GM12878 (cell line): Measurements from ENCODE around the gene FAM81A. TPM values are rescaled to one million over a fixed set of nuclear protein-coding genes. Genes with fewer than 3 reads are reported as not detected.

Experiments used
- BHLHE40 ChIP-seq, 2 experiments: fragments of 450-650 bp in 1 of 2; IDR thresholded peaks; 2 replicates each; pipeline ENCODE4 v1.6.1; 2011 to 2017; ENCODE audit warnings: low read depth in 2 of 2, borderline replicate concordance in 1 of 2, improper control_type of control experiment in 1 of 2, low read length in 1 of 2, mild to moderate bottlenecking in 1 of 2
- BMI1 ChIP-seq: fragments of 450-650 bp; IDR thresholded peaks from 2 replicates; pipeline ENCODE4 v1.6.1; 2016; ENCODE audit warnings: mild to moderate bottlenecking, moderate library complexity, borderline replicate concordance
- CBFB ChIP-seq: IDR thresholded peaks from 2 replicates; pipeline ENCODE4 v1.6.1; 2016; ENCODE audit warnings: antibody characterized with exemption, low read depth
- CBX5 ChIP-seq: sonication (generic); IDR thresholded peaks from 2 replicates; pipeline ENCODE4 v1.6.1; 2016; ENCODE audit warnings: low read depth, moderate library complexity, mild to moderate bottlenecking, inconsistent platforms
- CHD1 ChIP-seq: IDR thresholded peaks from 2 replicates; pipeline ENCODE4 v1.6.1; 2012; ENCODE audit warnings: low read depth, low read length, improper control_type of control experiment
- CTCF ChIP-seq, 3 experiments: IDR thresholded peaks in 2 of 3; conservative IDR thresholded peaks in 1 of 3; 2 replicates each; pipeline ENCODE4 v1.5.1; 2011; ENCODE audit warnings: low read depth in 3 of 3, low read length in 3 of 3, mild to moderate bottlenecking in 3 of 3, control low read depth in 2 of 3, moderate library complexity in 2 of 3, inconsistent platforms in 1 of 3, mixed read lengths in 1 of 3; ENCODE audit not compliant: control insufficient read depth in 2 of 3, insufficient read depth in 1 of 3; ENCODE audit errors: extremely low read depth in 1 of 3
- EZH2 ChIP-seq: IDR thresholded peaks from 2 replicates; pipeline ENCODE4 v1.6.1; 2012; ENCODE audit warnings: low read depth, mild to moderate bottlenecking, control low read depth, inconsistent platforms, low read length, borderline replicate concordance; ENCODE audit not compliant: control insufficient read depth
- FOXM1 ChIP-seq: IDR thresholded peaks from 2 replicates; pipeline ENCODE4 v1.6.1; 2012; ENCODE audit warnings: low read depth, mild to moderate bottlenecking, inconsistent platforms, low read length, moderate library complexity
- GABPA ChIP-seq: IDR thresholded peaks from 2 replicates; pipeline ENCODE4 v1.6.1; 2014; ENCODE audit warnings: antibody characterized with exemption, low read depth, mild to moderate bottlenecking, inconsistent platforms
- HDAC2 ChIP-seq: fragments of 200-600 bp; sonication (generic); IDR thresholded peaks from 2 replicates; pipeline ENCODE4 v1.6.1; 2017
- HDGF ChIP-seq: fragments of 450-650 bp; IDR thresholded peaks from 2 replicates; pipeline ENCODE4 v1.6.1; 2016; ENCODE audit warnings: antibody characterized with exemption
- IRF4 ChIP-seq: IDR thresholded peaks from 2 replicates; pipeline ENCODE4 v1.6.1; 2011; ENCODE audit warnings: low read depth, low read length
- JUND ChIP-seq: IDR thresholded peaks from 2 replicates; pipeline ENCODE4 v1.6.1; 2012; ENCODE audit warnings: low read depth, mild to moderate bottlenecking, low read length, improper control_type of control experiment, moderate library complexity
- MEF2A ChIP-seq: IDR thresholded peaks from 2 replicates; pipeline ENCODE4 v1.6.1; 2011; ENCODE audit warnings: low read depth, mild to moderate bottlenecking, low read length, moderate library complexity; ENCODE audit not compliant: insufficient read depth
- MTA2 ChIP-seq: fragments of 450-650 bp; IDR thresholded peaks from 2 replicates; pipeline ENCODE4 v1.6.1; 2016; ENCODE audit warnings: low read depth, mild to moderate bottlenecking, moderate library complexity
- NR2C1 ChIP-seq: fragments of 450-650 bp; IDR thresholded peaks from 2 replicates; pipeline ENCODE4 v1.6.1; 2017; ENCODE audit warnings: antibody characterized with exemption, mild to moderate bottlenecking, moderate library complexity
- POU2F2 ChIP-seq: IDR thresholded peaks from 3 replicates; pipeline ENCODE4 v1.6.1; 2011; ENCODE audit warnings: low read depth, mild to moderate bottlenecking, low read length, borderline replicate concordance
- RAD21 ChIP-seq: IDR thresholded peaks from 2 replicates; pipeline ENCODE4 v1.6.1; 2011; ENCODE audit warnings: mild to moderate bottlenecking, low read depth, low read length, moderate library complexity; ENCODE audit not compliant: insufficient read depth
- SMAD1 ChIP-seq: fragments of 450-650 bp; IDR thresholded peaks from 2 replicates; pipeline ENCODE4 v1.6.1; 2018; ENCODE audit warnings: mild to moderate bottlenecking, low read depth; ENCODE audit not compliant: partially characterized antibody
- SP1 ChIP-seq: IDR thresholded peaks from one replicate; pipeline ENCODE4 v1.6.1; 2011; ENCODE audit warnings: low read depth, low read length
- SUPT20H ChIP-seq: IDR thresholded peaks from 2 replicates; pipeline ENCODE4 v1.6.1; 2011; ENCODE audit warnings: low read depth, mild to moderate bottlenecking, low read length, moderate library complexity, borderline replicate concordance; ENCODE audit not compliant: control insufficient read depth
- TCF3 ChIP-seq: IDR thresholded peaks from 2 replicates; pipeline ENCODE4 v1.6.1; 2012; ENCODE audit warnings: low read depth, mild to moderate bottlenecking, low read length, borderline replicate concordance; ENCODE audit not compliant: insufficient read depth
- ZNF217 ChIP-seq: fragments of 450-650 bp; IDR thresholded peaks from 2 replicates; pipeline ENCODE4 v1.6.1; 2017; ENCODE audit warnings: antibody characterized with exemption, mild to moderate bottlenecking
- ZNF622 ChIP-seq: fragments of 450-650 bp; IDR thresholded peaks from 2 replicates; pipeline ENCODE4 v1.6.1; 2017; ENCODE audit warnings: mild to moderate bottlenecking, inconsistent platforms
- ZZZ3 ChIP-seq: IDR thresholded peaks from 2 replicates; pipeline ENCODE4 v1.6.1; 2011; ENCODE audit warnings: low read depth; ENCODE audit not compliant: control insufficient read depth, insufficient read length
- polyA plus RNA-seq, 11 experiments: library from polyadenylated mRNA; depleted of rRNA in 4 of 11; unstranded in 6 of 11; stranded (reverse) in 5 of 11; fragments of >200 nt; fragmentation: Nextera tagmentation in 4 of 11; fragmentation: Illumina TruSeq in 1 of 11; extraction: Ambion mirVana in 4 of 11; extraction: Trizol in 1 of 11; gene quantifications; 1 replicate in 1 of 11; 2 replicates in 10 of 11; pipeline versions ENCODE4 v1.2.1 to v1.2.3, GENCODE V29; 2011 to 2016; ENCODE audit warnings: inconsistent platforms in 2 of 11, missing spikeins in 2 of 11, low read depth in 1 of 11
- total RNA-seq, 4 experiments: library from RNA; depleted of rRNA in 3 of 4; stranded (reverse); fragments of >200 nt in 3 of 4; fragmentation: Illumina TruSeq in 1 of 4; extraction: Trizol in 1 of 4; gene quantifications; 2 replicates each; pipeline versions ENCODE4 v1.2.1 to v1.2.3, GENCODE V29; 2013 to 2021
- TF ChIP-seq, protein P1 (sequence below): fragments of 450-650 bp; IDR thresholded peaks from 2 replicates; pipeline ENCODE4 v1.6.1; 2017; ENCODE audit warnings: mild to moderate bottlenecking, moderate library complexity

Gene FAM81A
- total and polyA plus RNA-seq, 10 of the 15 experiments (the other 5 are each of a cell fraction or from before 2014, with no cell fraction given), result 0.18 to 34.5 (median 16.2) TPM

- TF ChIP-seq, protein P1, sequence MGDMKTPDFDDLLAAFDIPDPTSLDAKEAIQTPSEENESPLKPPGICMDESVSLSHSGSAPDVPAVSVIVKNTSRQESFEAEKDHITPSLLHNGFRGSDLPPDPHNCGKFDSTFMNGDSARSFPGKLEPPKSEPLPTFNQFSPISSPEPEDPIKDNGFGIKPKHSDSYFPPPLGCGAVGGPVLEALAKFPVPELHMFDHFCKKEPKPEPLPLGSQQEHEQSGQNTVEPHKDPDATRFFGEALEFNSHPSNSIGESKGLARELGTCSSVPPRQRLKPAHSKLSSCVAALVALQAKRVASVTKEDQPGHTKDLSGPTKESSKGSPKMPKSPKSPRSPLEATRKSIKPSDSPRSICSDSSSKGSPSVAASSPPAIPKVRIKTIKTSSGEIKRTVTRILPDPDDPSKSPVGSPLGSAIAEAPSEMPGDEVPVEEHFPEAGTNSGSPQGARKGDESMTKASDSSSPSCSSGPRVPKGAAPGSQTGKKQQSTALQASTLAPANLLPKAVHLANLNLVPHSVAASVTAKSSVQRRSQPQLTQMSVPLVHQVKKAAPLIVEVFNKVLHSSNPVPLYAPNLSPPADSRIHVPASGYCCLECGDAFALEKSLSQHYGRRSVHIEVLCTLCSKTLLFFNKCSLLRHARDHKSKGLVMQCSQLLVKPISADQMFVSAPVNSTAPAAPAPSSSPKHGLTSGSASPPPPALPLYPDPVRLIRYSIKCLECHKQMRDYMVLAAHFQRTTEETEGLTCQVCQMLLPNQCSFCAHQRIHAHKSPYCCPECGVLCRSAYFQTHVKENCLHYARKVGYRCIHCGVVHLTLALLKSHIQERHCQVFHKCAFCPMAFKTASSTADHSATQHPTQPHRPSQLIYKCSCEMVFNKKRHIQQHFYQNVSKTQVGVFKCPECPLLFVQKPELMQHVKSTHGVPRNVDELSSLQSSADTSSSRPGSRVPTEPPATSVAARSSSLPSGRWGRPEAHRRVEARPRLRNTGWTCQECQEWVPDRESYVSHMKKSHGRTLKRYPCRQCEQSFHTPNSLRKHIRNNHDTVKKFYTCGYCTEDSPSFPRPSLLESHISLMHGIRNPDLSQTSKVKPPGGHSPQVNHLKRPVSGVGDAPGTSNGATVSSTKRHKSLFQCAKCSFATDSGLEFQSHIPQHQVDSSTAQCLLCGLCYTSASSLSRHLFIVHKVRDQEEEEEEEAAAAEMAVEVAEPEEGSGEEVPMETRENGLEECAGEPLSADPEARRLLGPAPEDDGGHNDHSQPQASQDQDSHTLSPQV, result no peak
- TF ChIP-seq HDAC2 (no peak), FOXM1 (peak; percentile 69), SMAD1 (no peak), EZH2 (no peak), HDGF (no peak), ZNF622 (no peak), TCF3 (0 out of 2 replicates have a peak, but pooled peaks have one; percentile 56), CBFB (peak; percentile 94), SUPT20H (no peak), BHLHE40 (IDR thresholded peaks at IDR 0.05; ENCODE audit: borderline replicate concordance in 1 of 2, low read depth in 2 of 2, low read length in 1 of 2) (peak; percentile 95 to 97), MTA2 (peak; percentile 85), RAD21 (no peak), ZZZ3 (no peak), CTCF (IDR thresholded peaks at IDR 0.05 in 2 of 3, conservative IDR thresholded peaks at IDR 0.05 in 1 of 3; ENCODE audit: control insufficient read depth in 2 of 3, extremely low read depth in 1 of 3, insufficient read depth in 1 of 3, low read depth in 3 of 3, low read length in 3 of 3) (no peak), JUND (no peak), IRF4 (peak; percentile 100), ZNF217 (no peak), GABPA (no peak), NR2C1 (no peak), SP1 (peak; percentile 74), MEF2A (0 out of 2 replicates have a peak, but pooled peaks have one; percentile 49), CBX5 (0 out of 2 replicates have a peak, but pooled peaks have one; percentile 37), POU2F2 (peak; percentile 85; the same call in 2 of the 3 replicates), BMI1 (peak; percentile 54; the same call in 1 of the 2 replicates), CHD1 (no peak)
Observed at GRCh38 chr15:59399465-59400102, 38.4 kb upstream of the FAM81A start (continued).
